Pancreas (tissue), 10 donors: Measurements from ENCODE around the gene ECHS1. TPM values are rescaled to one million over a fixed set of nuclear protein-coding genes. Genes with fewer than 3 reads are reported as not detected.
A peak's percentile ranks its signal among the peaks of the same experiment; 100 is the strongest.

Experiments used
- ATAC-seq, 4 donors: fragments of 200-7000 bp; cut with Tn5 transposase; one replicate each; pipeline versions ENCODE4 v1.8.0 to v1.9.1; 2020; ENCODE audit warnings: mild to moderate bottlenecking in 4 of 4, moderate library complexity in 4 of 4
- DNase-seq, 6 donors: peaks; one replicate each; pipeline ENCODE4 v3.0.0-alpha.2; 2020
- FAIRE-seq: peaks from 2 replicates; lab custom pipeline; 2012; peaks lifted over from hg19 to GRCh38; lab: Jason Lieb, UNC
- H3K27ac ChIP-seq, 4 donors: fragments of 200-600 bp; sonication (generic); 1 replicate in 3 of 4; 2 replicates in 1 of 4; pipeline versions ENCODE4 v1.5.0 to v1.8.0; 2020
- H3K27me3 ChIP-seq, 4 donors: fragments of 200-600 bp; one replicate each; pipeline ENCODE4 v1.8.0; 2021
- H3K36me3 ChIP-seq, 3 donors: fragments of 200-600 bp; sonication (generic) in 1 of 3; one replicate each; pipeline versions ENCODE4 v1.5.0 to v1.8.0; 2020 to 2021
- H3K4me1 ChIP-seq, 3 donors: fragments of 200-600 bp; one replicate each; pipeline ENCODE4 v1.8.0; 2021
- H3K4me3 ChIP-seq, 4 donors: fragments of 200-600 bp; sonication (generic) in 2 of 4; one replicate each; pipeline versions ENCODE4 v1.5.0 to v1.8.0; 2020 to 2021
- H3K9me3 ChIP-seq, 4 donors: fragments of 200-600 bp; one replicate each; pipeline ENCODE4 v1.8.0; 2021
- CTCF ChIP-seq, 4 donors: fragments of 200-600 bp; sonication (generic) in 3 of 4; IDR thresholded peaks; one replicate each; pipeline versions ENCODE4 v1.5.0 to v1.8.0; 2021; ENCODE audit warnings: antibody characterized with exemption in 4 of 4
- WGBS, 2 donors: extraction: QIAGEN DNeasy Blood & Tissue Kit; methylation state at CpG; one replicate each; pipeline ENCODE4 v1.1.7; 2013; 5-methylcytosine and 5-hydroxymethylcytosine counted together
- intact Hi-C, 3 donors: fragments of 100-400 bp; cut with DNase I; formaldehyde crosslinking; loops; one replicate each; pipeline versions ENCODE4 v1.11.1 to v1.14.2; 2022
- polyA plus RNA-seq, 2 donors: library from polyadenylated mRNA; stranded (reverse); fragments of 200-250 nt; gene quantifications; one replicate each; pipeline ENCODE4 v1.2.3, GENCODE V29; 2013
- total RNA-seq, 6 donors: library from RNA; stranded (reverse); fragmentation: NEBNext Ultra II Directional in 4 of 6; extraction: Animal tissue kit (Norgen Biotek cat#: 25700) in 4 of 6; gene quantifications; one replicate each; pipeline versions ENCODE4 v1.2.1 to v1.2.4, GENCODE V29; 2021 to 2023
- donor health status: healthy with polysubstance abuse.
- donor health status: DM: no; HTN: no; CAD: no; lungs with moderate emphysema.
- donor health status: DM: no; HTN: no; CAD: no.
- donor health status: control.
- donor health status: control.
- donor health status: Bipolar disorder and iron deficiency.
- donor health status: DM: yes; HTN: yes; CAD: no.
- donor health status: DM: no; HTN: no; CAD: no.
- donor health status: DM: no; HTN: no; CAD: no.
- donor health status: DM: yes; HTN: yes; CAD: no.

The ECHS1 gene
- total and polyA plus RNA-seq, 8 donors = 32.4 to 69.2 (median 37.8) TPM

DNA sequence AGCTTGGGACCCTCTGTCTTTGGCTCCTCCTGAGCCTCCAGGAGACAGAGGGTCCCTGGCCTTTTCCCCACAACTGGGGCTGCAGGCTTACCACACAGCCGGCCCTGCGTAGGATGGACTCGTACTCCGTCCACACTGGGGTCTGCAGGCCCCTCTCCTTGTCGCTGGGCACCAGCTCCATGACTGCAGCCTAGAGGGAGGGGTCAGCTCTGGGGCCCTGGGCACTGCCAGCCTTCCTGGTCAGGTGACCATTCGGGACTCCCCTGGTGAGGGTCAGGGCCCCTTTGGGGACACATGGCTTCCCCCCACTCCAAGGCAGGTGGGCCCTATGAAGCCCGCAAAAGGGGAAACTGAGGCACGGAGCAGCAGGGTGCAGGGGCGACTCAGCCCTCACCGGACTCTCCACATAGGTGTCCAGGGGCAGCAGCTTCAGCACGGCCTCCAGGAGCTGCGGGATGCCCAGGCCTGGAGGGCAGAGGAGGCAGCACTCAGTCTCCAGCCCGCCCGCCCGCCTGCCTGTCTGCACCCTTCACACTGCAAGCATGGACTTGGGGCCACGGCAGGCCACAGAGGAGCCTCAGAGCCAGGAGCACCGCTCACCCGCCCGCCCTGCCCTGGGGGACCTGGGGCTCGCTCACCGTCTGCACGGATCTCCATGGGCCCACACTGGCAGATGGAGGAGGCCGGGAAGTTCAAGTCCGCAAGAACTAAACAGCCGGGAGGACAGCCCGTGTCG lies 16.4 kb downstream of the ECHS1 start:
- Histone ChIP-seq H3K4me1 (peaks cover 10 to 20% (median 10%) of the 10 kb centered on the region in 3 donors), H3K27me3 (no peaks in the 10 kb centered on the region), H3K9me3 (no peaks in the 10 kb centered on the region), H3K27ac (no peak overlapping the region), H3K36me3 (no peaks in the 10 kb centered on the region), H3K4me3 (peak overlapping the region; percentile 39 to 63 (median 46))
- no peak for ATAC-seq
- intact Hi-C loops = no loop called here
- no peak for TF ChIP-seq CTCF (IDR thresholded peaks at IDR 0.05)
- WGBS, 2 donors = 71 to 73% methylated on average over 26 to 27 of the region's 27 CpGs
- FAIRE-seq = no peak
- no peak for DNase-seq

DNA sequence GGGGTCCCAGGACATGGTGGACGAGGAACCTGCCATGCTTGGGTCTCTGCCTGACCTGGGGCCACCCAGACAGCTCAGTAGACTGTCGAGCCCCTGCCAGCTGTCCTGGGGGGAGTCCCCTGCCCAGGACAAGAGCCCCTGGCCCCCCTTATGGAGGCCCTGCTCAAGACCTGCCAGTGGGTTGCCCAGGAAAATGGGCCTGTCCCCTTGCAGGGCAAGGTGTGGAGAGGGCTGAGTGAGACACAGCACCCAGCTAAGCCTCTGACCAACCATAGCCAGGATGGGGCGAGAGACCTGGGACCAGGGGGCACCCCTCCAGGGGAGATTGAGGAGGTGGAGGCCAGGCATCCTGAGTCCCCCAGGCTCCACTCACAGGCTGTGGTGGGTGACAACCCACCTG lies 17.2 kb downstream of the ECHS1 start:
- no peak for DNase-seq
- Histone ChIP-seq H3K27me3 (no peaks in the 10 kb centered on the region), H3K4me3 (no peak overlapping the region), H3K9me3 (no peaks in the 10 kb centered on the region), H3K4me1 (peaks cover 10 to 20% (median 10%) of the 10 kb centered on the region in 3 donors), H3K36me3 (no peaks in the 10 kb centered on the region), H3K27ac (no peak overlapping the region)
- no peak for TF ChIP-seq CTCF (IDR thresholded peaks at IDR 0.05)
- ATAC-seq = no peak
- 95 to 97% methylated on average over 3 of the region's 3 CpGs for WGBS, 2 donors
- FAIRE-seq = no peak
- intact Hi-C loops = no loop called here

GRCh38 chr10:133355266-133355665 lies 17.9 kb downstream of the ECHS1 start:
- FAIRE-seq = no peak
- ATAC-seq = no peak
- Histone ChIP-seq H3K4me3 (no peak overlapping the region), H3K4me1 (peaks cover 9 to 13% (median 10%) of the 10 kb centered on the region in 3 donors), H3K27me3 (no peaks in the 10 kb centered on the region), H3K9me3 (no peaks in the 10 kb centered on the region), H3K27ac (no peak overlapping the region), H3K36me3 (no peaks in the 10 kb centered on the region)
- intact Hi-C loops = no loop called here
- 92% methylated on average over 6 of the region's 6 CpGs for WGBS, 2 donors
- no peak for DNase-seq
- TF ChIP-seq CTCF (IDR thresholded peaks at IDR 0.05) = no peak

GRCh38 chr10:133354672-133355240 lies 18.4 kb downstream of the ECHS1 start:
- H3K4me3 ChIP-seq = no peak overlapping the region
- no peak for DNase-seq
- ATAC-seq = no peak
- no peak overlapping the region for H3K27ac ChIP-seq
- intact Hi-C loops = no loop called here
- no peak for FAIRE-seq
- no peaks in the 10 kb centered on the region for H3K36me3 ChIP-seq
- peaks cover 4 to 9% (median 6%) of the 10 kb centered on the region in 3 donors for H3K4me1 ChIP-seq
- no peaks in the 10 kb centered on the region for H3K27me3 ChIP-seq
- 91 to 97% methylated on average over 14 of the region's 14 CpGs for WGBS, 2 donors
- no peak for TF ChIP-seq CTCF (IDR thresholded peaks at IDR 0.05)
- no peaks in the 10 kb centered on the region for H3K9me3 ChIP-seq
